Left lung (tissue), 10 donors: ENCODE measurements around the gene ISCA2. TPM values are rescaled to one million over a fixed set of nuclear protein-coding genes. Genes with fewer than 3 reads are reported as not detected.

Source experiments
- ATAC-seq: fragments of 200-7000 bp; cut with Tn5 transposase; one replicate; pipeline ENCODE4 v1.9.1; 2020; ENCODE audit warnings: moderate library complexity
- DNase-seq, 4 donors: peaks; one replicate each; pipeline ENCODE4 v3.0.0-alpha.2; 2013 to 2020
- H3K27ac ChIP-seq, 2 donors: fragments of 200-600 bp; sonication (generic) in 1 of 2; one replicate each; pipeline versions ENCODE4 v1.5.0 to v1.8.0; 2020 to 2021
- H3K27me3 ChIP-seq, 2 donors: fragments of 200-600 bp; sonication (generic) in 1 of 2; one replicate each; pipeline versions ENCODE4 v1.5.0 to v1.8.0; 2020 to 2021
- H3K36me3 ChIP-seq, 2 donors: fragments of 200-600 bp; sonication (generic) in 1 of 2; one replicate each; pipeline versions ENCODE4 v1.5.0 to v1.8.0; 2020 to 2021
- H3K4me1 ChIP-seq, 2 donors: fragments of 200-600 bp; one replicate each; pipeline ENCODE4 v1.8.0; 2021
- H3K4me3 ChIP-seq, 2 donors: fragments of 200-600 bp; sonication (generic) in 1 of 2; one replicate each; pipeline versions ENCODE4 v1.5.0 to v1.8.0; 2020 to 2021; ENCODE audit warnings: mild to moderate bottlenecking in 1 of 2
- H3K9me3 ChIP-seq, 2 donors: fragments of 200-600 bp; sonication (generic) in 1 of 2; one replicate each; pipeline versions ENCODE4 v1.5.0 to v1.8.0; 2020 to 2021
- intact Hi-C, 2 donors: fragments of 100-400 bp; cut with DNase I; formaldehyde crosslinking; loops; one replicate each; pipeline versions ENCODE4 v1.11.2 to v1.14.2; 2022
- polyA plus RNA-seq, 6 donors: library from polyadenylated mRNA; unstranded; fragments of 120-200 nt; gene quantifications; one replicate each; pipeline ENCODE4 v1.2.1, GENCODE V29; 2013; ENCODE audit not compliant: insufficient read length in 6 of 6
- total RNA-seq, 2 donors: library from RNA; stranded (reverse); fragmentation: NEBNext Ultra II Directional; extraction: Animal tissue kit (Norgen Biotek cat#: 25700); gene quantifications; one replicate each; pipeline ENCODE4 v1.2.1, GENCODE V29; 2021
- TF ChIP-seq, protein P1 (sequence below), 2 donors: fragments of 200-600 bp; sonication (generic) in 1 of 2; IDR thresholded peaks; one replicate each; pipeline versions ENCODE4 v1.5.0 to v1.8.0; 2021; ENCODE audit warnings: antibody characterized with exemption in 2 of 2
- donor health status: DM: no; HTN: yes; CAD: no.
- donor health status: DM: no; HTN: no; CAD: no.

The ISCA2 gene
- total and polyA plus RNA-seq, 8 donors: 22.7 to 35.2 (median 30.8) TPM

- TF ChIP-seq, protein P1, sequence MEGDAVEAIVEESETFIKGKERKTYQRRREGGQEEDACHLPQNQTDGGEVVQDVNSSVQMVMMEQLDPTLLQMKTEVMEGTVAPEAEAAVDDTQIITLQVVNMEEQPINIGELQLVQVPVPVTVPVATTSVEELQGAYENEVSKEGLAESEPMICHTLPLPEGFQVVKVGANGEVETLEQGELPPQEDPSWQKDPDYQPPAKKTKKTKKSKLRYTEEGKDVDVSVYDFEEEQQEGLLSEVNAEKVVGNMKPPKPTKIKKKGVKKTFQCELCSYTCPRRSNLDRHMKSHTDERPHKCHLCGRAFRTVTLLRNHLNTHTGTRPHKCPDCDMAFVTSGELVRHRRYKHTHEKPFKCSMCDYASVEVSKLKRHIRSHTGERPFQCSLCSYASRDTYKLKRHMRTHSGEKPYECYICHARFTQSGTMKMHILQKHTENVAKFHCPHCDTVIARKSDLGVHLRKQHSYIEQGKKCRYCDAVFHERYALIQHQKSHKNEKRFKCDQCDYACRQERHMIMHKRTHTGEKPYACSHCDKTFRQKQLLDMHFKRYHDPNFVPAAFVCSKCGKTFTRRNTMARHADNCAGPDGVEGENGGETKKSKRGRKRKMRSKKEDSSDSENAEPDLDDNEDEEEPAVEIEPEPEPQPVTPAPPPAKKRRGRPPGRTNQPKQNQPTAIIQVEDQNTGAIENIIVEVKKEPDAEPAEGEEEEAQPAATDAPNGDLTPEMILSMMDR (IDR thresholded peaks at IDR 0.05): no peak
- intact Hi-C loops: no loop called here
- H3K36me3 ChIP-seq: no peaks in the 10 kb centered on the region
Observed at GRCh38 chr14:74539503-74539902, 45.9 kb downstream of the ISCA2 start.

GRCh38 chr14:74541225-74541624, 47.7 kb downstream of the ISCA2 start:
- intact Hi-C loops: no loop called here
- TF ChIP-seq, protein P1 (IDR thresholded peaks at IDR 0.05): no peak
- Histone ChIP-seq H3K4me3 (no peak overlapping the region), H3K9me3 (no peaks in the 10 kb centered on the region), H3K27me3 (no peaks in the 10 kb centered on the region), H3K4me1 (no peaks in the 10 kb centered on the region), H3K27ac (no peak overlapping the region), H3K36me3 (no peaks in the 10 kb centered on the region)
- ATAC-seq: no peak
- DNase-seq: no peak

More at GRCh38 chr14:74539503-74539902, 45.9 kb downstream of the ISCA2 start:
- ATAC-seq: no peak
- no peaks in the 10 kb centered on the region for H3K27me3 ChIP-seq
- no peaks in the 10 kb centered on the region for H3K9me3 ChIP-seq
- H3K4me1 ChIP-seq: no peaks in the 10 kb centered on the region
- no peak overlapping the region for H3K27ac ChIP-seq
- DNase-seq: no peak
- no peak overlapping the region for H3K4me3 ChIP-seq

DNA sequence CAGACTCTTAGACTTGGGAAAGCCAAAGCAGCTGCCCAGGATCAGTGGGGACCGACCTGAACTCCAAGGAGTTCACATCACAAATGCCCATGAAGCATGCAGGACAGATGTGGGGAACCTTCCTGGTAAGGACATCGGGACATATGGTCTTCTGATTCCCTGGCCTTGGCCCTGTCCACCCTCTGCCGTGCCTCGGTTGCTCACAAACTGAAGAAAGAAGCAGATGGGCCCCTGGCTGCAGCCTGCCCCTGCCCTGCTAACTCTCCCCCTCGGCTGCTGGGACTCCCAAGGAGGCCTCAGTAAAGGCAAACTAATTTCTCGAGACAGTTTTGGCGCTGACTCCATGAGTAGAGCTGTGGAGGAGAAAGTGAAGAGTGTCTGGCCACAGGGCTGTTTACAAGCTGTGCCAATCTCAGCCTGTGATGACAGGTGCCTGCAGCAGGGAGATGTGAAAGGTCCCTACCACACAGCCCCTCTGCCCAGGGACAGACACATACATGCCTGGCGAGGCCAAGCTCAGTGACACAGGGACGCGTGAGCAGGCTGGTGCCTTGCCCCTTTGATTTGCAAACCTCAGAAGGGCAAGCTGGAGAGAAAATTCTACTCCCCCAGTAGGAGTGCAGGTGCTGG, 48.6 kb downstream of the ISCA2 start:
- intact Hi-C loops: no loop called here
- DNase-seq: no peak
- no peaks in the 10 kb centered on the region for H3K36me3 ChIP-seq
- no peaks in the 10 kb centered on the region for H3K4me1 ChIP-seq
- H3K4me3 ChIP-seq: no peak overlapping the region
- no peaks in the 10 kb centered on the region for H3K9me3 ChIP-seq
- no peaks in the 10 kb centered on the region for H3K27me3 ChIP-seq
- no peak for ATAC-seq
- TF ChIP-seq, protein P1 (IDR thresholded peaks at IDR 0.05): no peak
- H3K27ac ChIP-seq: no peak overlapping the region

GRCh38 chr14:74543771-74544438, 50.3 kb downstream of the ISCA2 start:
- TF ChIP-seq, protein P1 (IDR thresholded peaks at IDR 0.05): no peak
- no peaks in the 10 kb centered on the region for H3K36me3 ChIP-seq
- intact Hi-C loops: no loop called here
- no peaks in the 10 kb centered on the region for H3K4me1 ChIP-seq
- H3K27me3 ChIP-seq: no peaks in the 10 kb centered on the region
- DNase-seq (no peak), ATAC-seq (no peak)
- H3K4me3 ChIP-seq: no peak overlapping the region
- no peak overlapping the region for H3K27ac ChIP-seq
- H3K9me3 ChIP-seq: no peaks in the 10 kb centered on the region

GRCh38 chr14:74545386-74545785, 51.8 kb downstream of the ISCA2 start:
- Histone ChIP-seq H3K36me3 (no peaks in the 10 kb centered on the region), H3K4me3 (no peak overlapping the region), H3K27me3 (no peaks in the 10 kb centered on the region), H3K9me3 (no peaks in the 10 kb centered on the region), H3K4me1 (no peaks in the 10 kb centered on the region), H3K27ac (no peak overlapping the region)
- ATAC-seq (no peak), DNase-seq (no peak)
- TF ChIP-seq, protein P1 (IDR thresholded peaks at IDR 0.05): no peak
- intact Hi-C loops: no loop called here
